Cardiac fibroblast (primary cell): ENCODE data around the gene USP47.

Source experiments
- DNase-seq, 2 donors: peaks; one replicate each; pipeline versions ENCODE4 v3.0.0 to v3.0.0-alpha.2; 2010; ENCODE audit warnings: low read depth in 2 of 2
- H3K4me3 ChIP-seq, 2 donors: replicated peaks in 1 of 2; 1 replicate in 1 of 2; 2 replicates in 1 of 2; pipeline ENCODE4 v1.5.1; 2011; ENCODE audit warnings: low read depth in 2 of 2, low read length in 2 of 2, mild to moderate bottlenecking in 2 of 2, moderate library complexity in 1 of 2
- TF ChIP-seq, protein P1 (sequence below): IDR thresholded peaks from one replicate; pipeline ENCODE4 v1.5.1; 2011; ENCODE audit warnings: low read depth, mild to moderate bottlenecking, low read length, inconsistent platforms

The USP47 gene

DNA sequence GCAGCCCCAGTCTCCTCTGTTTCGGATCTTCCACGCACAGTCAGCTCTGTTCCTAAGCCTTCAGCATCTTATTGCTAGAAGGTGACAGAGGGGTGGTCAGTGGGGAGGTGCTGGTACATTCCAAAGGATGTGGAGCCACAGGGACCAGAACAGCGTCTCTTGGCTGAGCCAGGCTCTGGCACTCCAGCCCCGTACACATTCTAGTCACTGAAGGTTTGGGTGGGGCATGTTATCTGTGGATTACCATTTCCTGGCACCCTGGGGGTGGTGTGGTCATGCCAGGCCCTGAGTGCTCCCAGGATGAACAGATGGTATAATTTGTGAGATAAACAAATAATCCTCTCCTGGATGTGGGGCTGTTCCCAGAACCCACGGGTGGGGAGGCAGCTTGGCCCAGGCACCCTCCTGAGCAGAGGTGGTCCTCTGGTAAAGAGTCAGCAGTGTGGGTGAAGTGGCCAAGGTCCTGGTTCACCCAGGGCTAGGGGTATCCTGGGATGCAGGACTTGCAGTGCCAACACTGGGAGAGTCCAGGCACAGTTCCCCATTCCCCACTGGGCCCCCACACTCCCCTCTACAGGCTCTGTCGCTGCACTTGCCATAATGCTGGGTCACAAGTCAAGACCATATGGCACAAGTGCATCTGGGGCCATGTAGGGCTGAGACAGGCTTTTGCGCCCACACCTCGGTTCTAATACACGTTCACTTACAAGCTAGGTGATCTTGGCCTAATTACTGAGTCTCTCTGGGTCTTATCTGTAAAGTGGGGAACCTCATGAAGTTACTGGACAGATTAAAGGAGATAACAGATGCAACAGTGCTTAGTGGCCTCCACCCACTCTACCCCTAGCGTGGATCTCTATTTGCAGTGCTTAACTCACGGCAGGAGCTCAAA, 133.7 kb downstream of the USP47 start:
- H3K4me3 ChIP-seq, result no peak overlapping the region
- no peak for DNase-seq
- TF ChIP-seq, protein P1, sequence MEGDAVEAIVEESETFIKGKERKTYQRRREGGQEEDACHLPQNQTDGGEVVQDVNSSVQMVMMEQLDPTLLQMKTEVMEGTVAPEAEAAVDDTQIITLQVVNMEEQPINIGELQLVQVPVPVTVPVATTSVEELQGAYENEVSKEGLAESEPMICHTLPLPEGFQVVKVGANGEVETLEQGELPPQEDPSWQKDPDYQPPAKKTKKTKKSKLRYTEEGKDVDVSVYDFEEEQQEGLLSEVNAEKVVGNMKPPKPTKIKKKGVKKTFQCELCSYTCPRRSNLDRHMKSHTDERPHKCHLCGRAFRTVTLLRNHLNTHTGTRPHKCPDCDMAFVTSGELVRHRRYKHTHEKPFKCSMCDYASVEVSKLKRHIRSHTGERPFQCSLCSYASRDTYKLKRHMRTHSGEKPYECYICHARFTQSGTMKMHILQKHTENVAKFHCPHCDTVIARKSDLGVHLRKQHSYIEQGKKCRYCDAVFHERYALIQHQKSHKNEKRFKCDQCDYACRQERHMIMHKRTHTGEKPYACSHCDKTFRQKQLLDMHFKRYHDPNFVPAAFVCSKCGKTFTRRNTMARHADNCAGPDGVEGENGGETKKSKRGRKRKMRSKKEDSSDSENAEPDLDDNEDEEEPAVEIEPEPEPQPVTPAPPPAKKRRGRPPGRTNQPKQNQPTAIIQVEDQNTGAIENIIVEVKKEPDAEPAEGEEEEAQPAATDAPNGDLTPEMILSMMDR, result no peak

DNA sequence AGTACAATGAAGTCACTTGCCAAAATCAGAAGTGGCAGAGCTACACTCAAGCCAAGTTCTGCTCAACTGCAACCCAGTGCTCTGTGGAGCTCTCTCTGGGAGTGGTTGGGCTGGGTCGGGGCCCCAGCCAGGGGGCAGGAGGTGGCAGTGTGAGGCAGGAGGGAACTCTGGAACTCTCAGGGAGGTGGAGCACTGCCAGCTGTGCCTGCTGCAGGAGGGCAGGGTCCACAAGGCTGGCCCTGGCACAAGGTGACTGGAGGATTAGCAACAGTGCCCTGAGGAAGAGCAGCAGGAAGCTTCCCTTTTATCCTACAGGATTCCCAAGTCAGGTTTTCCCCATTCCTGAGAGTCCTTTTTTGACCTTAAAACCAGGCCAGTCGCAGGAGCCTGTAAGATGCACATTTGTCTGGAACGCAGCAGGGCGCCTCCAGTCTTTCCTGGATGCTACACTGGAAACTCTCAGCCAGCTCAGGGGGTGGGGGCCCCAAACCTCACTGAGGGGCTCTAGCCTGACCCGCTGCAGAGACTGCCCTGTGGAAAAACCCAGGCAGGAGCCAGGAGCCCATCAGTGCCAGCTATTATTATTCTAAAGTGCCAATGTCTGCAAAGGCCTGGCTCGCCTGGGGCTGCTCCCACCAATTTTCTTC, 134.8 kb downstream of the USP47 start:
- H3K4me3 ChIP-seq, result no peak overlapping the region
- DNase-seq, result no peak
- TF ChIP-seq, protein P1, result no peak

DNA sequence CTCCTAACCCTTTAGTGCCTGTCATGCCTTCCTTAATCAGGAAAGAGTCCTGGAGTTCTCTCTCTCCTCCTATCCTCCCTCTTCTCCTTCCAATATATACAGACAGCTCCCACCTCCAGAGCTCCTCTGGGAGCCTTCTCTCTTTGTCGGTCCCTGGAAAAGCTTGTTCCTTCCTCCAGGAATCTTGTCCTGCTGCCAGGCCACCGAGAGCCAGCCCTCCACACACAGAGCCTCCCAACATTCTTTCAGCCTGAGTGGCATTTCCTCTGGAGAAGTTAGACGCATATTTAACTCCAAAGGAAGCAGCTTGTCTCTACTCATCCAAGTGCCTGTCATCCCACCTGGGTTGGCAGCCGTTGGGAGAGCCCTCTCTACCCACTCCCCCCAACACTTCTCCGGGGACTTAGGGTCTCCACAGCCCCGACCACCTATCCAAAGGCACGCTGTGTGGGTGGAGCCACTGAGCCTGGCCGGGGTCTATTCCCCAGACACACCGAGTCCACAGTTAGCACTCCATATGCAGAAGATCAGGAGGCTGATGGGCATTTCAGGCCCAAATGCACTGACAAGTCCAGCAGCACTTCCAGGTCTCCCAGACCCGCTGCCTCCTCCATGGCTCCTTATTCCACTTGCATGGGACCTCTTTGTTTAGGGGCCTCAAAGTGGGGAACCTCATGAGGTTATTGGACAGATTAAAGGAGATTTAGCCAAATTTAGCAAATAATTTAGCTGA, 135.6 kb downstream of the USP47 start:
- H3K4me3 ChIP-seq, result no peak overlapping the region
- TF ChIP-seq, protein P1, result no peak
- peak; percentile 86 to 92 for DNase-seq

GRCh38 chr11:11978098-11978637, 136.4 kb downstream of the USP47 start:
- TF ChIP-seq, protein P1, result no peak
- H3K4me3 ChIP-seq, result no peak overlapping the region

GRCh38 chr11:11978792-11979487, 137.2 kb downstream of the USP47 start:
- TF ChIP-seq, protein P1, result no peak
- peak; percentile 88 to 95 for DNase-seq
- no peak overlapping the region for H3K4me3 ChIP-seq

More at GRCh38 chr11:11978098-11978637, 136.4 kb downstream of the USP47 start:
- DNase-seq, result no peak
